Calu3 (cell line): Measurements from ENCODE around the gene CBLL1. TPM values are rescaled to one million over a fixed set of nuclear protein-coding genes. Genes with fewer than 3 reads are reported as not detected.

Experiments used
- BruUV-seq: library from RNA; stranded (reverse); fragments of 400-500 nt; replicated peaks from 2 replicates; lab custom pipeline; 2021; lab: Mats Ljungman, UMichigan
- CTCF ChIA-PET: fragments of 300-600 bp; sonication (Branson Sonifier 250); formaldehyde crosslinking; loops from one replicate; lab custom pipeline; 2022; ENCODE audit warnings: antibody characterized with exemption; lab: Charles Lee
- DNase-seq: peaks from one replicate; pipeline ENCODE4 v3.0.0; 2022
- H3K27ac Mint-ChIP-seq: one replicate; pipeline ENCODE4 v1.8.0; 2022; ENCODE audit warnings: mixed read lengths; ENCODE audit not compliant: unreplicated experiment
- H3K27me3 Mint-ChIP-seq: one replicate; pipeline ENCODE4 v1.8.0; 2022; ENCODE audit warnings: mixed read lengths; ENCODE audit not compliant: unreplicated experiment
- H3K36me3 Mint-ChIP-seq: one replicate; pipeline ENCODE4 v1.8.0; 2022; ENCODE audit warnings: mild to moderate bottlenecking, moderate library complexity, mixed read lengths; ENCODE audit not compliant: insufficient read depth, unreplicated experiment
- H3K4me1 Mint-ChIP-seq: one replicate; pipeline ENCODE4 v1.8.0; 2022; ENCODE audit warnings: mild to moderate bottlenecking, low read depth, mixed read lengths; ENCODE audit not compliant: unreplicated experiment
- H3K4me3 Mint-ChIP-seq: one replicate; pipeline ENCODE4 v1.8.0; 2022; ENCODE audit warnings: mild to moderate bottlenecking, low read depth, moderate library complexity, mixed read lengths; ENCODE audit not compliant: unreplicated experiment
- H3K9me3 Mint-ChIP-seq: one replicate; pipeline ENCODE4 v1.8.0; 2022; ENCODE audit warnings: low read depth, mixed read lengths; ENCODE audit not compliant: unreplicated experiment
- CTCF ChIP-seq: fragments of 200-600 bp; IDR thresholded peaks from one replicate; pipeline ENCODE4 v1.8.0; 2022; ENCODE audit warnings: antibody characterized with exemption; ENCODE audit not compliant: unreplicated experiment
- intact Hi-C: fragments of 100-400 bp; cut with micrococcal nuclease; formaldehyde crosslinking; loops from one replicate; pipeline ENCODE4 v1.10.0; 2022; ENCODE audit not compliant: unreplicated experiment
- total RNA-seq: library from RNA; stranded (reverse); gene quantifications from 2 replicates; pipeline ENCODE4 v1.2.3, GENCODE V29; 2022

CBLL1 gene
- total RNA-seq, 1 experiment from 2014 or later: 25.3 TPM

- Mint-ChIP-seq H3K4me1 (no peaks in the 10 kb centered on the region), H3K4me3 (no peak overlapping the region), H3K27ac (no peak overlapping the region), H3K36me3 (no peaks in the 10 kb centered on the region), H3K27me3 (peaks cover 24% of the 10 kb centered on the region), H3K9me3 (no peaks in the 10 kb centered on the region)
- CTCF ChIA-PET: no interaction called here
- DNase-seq: no peak
- BruUV-seq: no TSS peak
- intact Hi-C loops: no loop called here
- no peak for TF ChIP-seq CTCF
Measured at GRCh38 chr7:107783648-107784047, 39.7 kb downstream of the CBLL1 start.

- CTCF ChIA-PET: no interaction called here
- H3K9me3 Mint-ChIP-seq: no peaks in the 10 kb centered on the region
- TF ChIP-seq CTCF: no peak
- no peaks in the 10 kb centered on the region for H3K4me1 Mint-ChIP-seq
- no peak overlapping the region for H3K27ac Mint-ChIP-seq
- intact Hi-C loops: no loop called here
- no peaks in the 10 kb centered on the region for H3K36me3 Mint-ChIP-seq
- BruUV-seq: no TSS peak
- H3K27me3 Mint-ChIP-seq: peaks cover 26% of the 10 kb centered on the region
- H3K4me3 Mint-ChIP-seq: no peak overlapping the region
- DNase-seq: no peak
Measured at GRCh38 chr7:107785170-107785569, 41.2 kb downstream of the CBLL1 start.

GRCh38 chr7:107785926-107786325 lies 42.0 kb downstream of the CBLL1 start:
- BruUV-seq: no TSS peak
- H3K4me1 Mint-ChIP-seq: no peaks in the 10 kb centered on the region
- no peaks in the 10 kb centered on the region for H3K9me3 Mint-ChIP-seq
- TF ChIP-seq CTCF: no peak
- no peak overlapping the region for H3K27ac Mint-ChIP-seq
- H3K36me3 Mint-ChIP-seq: no peaks in the 10 kb centered on the region
- no peak for DNase-seq
- H3K27me3 Mint-ChIP-seq: peaks cover 33% of the 10 kb centered on the region
- H3K4me3 Mint-ChIP-seq: no peak overlapping the region
- intact Hi-C loops: no loop called here
- CTCF ChIA-PET: no interaction called here

GRCh38 chr7:107788216-107788615 lies 44.3 kb downstream of the CBLL1 start:
- CTCF ChIA-PET: no interaction called here
- BruUV-seq: no TSS peak
- Mint-ChIP-seq H3K4me3 (no peak overlapping the region), H3K4me1 (no peaks in the 10 kb centered on the region), H3K27me3 (peaks cover 37% of the 10 kb centered on the region), H3K36me3 (no peaks in the 10 kb centered on the region), H3K9me3 (no peaks in the 10 kb centered on the region), H3K27ac (no peak overlapping the region)
- TF ChIP-seq CTCF: no peak
- no peak for DNase-seq
- intact Hi-C loops: no loop called here

GRCh38 chr7:107788662-107789061 lies 44.7 kb downstream of the CBLL1 start:
- no peaks in the 10 kb centered on the region for H3K9me3 Mint-ChIP-seq
- intact Hi-C loops: no loop called here
- CTCF ChIA-PET: no interaction called here

More at GRCh38 chr7:107788662-107789061, 44.7 kb downstream of the CBLL1 start:
- Mint-ChIP-seq H3K27me3 (peaks cover 37% of the 10 kb centered on the region), H3K36me3 (no peaks in the 10 kb centered on the region), H3K4me1 (no peaks in the 10 kb centered on the region), H3K4me3 (no peak overlapping the region), H3K27ac (no peak overlapping the region)
- DNase-seq: no peak
- no peak for TF ChIP-seq CTCF
- BruUV-seq: no TSS peak
